ENCODE data around the gene GPR84.
A peak's percentile ranks its signal among the peaks of the same experiment; 100 is the strongest.

The GPR84 gene

GRCh38 chr12:54377797-54378515, 13.7 kb upstream of the GPR84 start:
- H3K27ac ChIP-seq, result no peak overlapping the region
- peaks cover 10% of the 10 kb centered on the region for H3K4me1 ChIP-seq
- H3K4me3 ChIP-seq (ENCODE audit: low read depth, low read length), result peak overlapping the region; percentile 54
- peaks cover 2% of the 10 kb centered on the region for H3K79me2 ChIP-seq
- no peak for TF ChIP-seq CTCF (IDR thresholded peaks at IDR 0.05)
- no peaks in the 10 kb centered on the region for H3K36me3 ChIP-seq (ENCODE audit: control insufficient read depth, insufficient read depth, low read length)
- H3K4me2 ChIP-seq (ENCODE audit: low read length), result peak overlapping the region; percentile 94
- no peak overlapping the region for H2AFZ ChIP-seq
- H3K9ac ChIP-seq, result no peak overlapping the region
- no peaks in the 10 kb centered on the region for H3K9me3 ChIP-seq (ENCODE audit: control insufficient read depth, low read length)
- H3K27me3 ChIP-seq (ENCODE audit: control insufficient read depth, insufficient read depth, low read length), result no peaks in the 10 kb centered on the region

GRCh38 chr12:54377007-54377406, 12.7 kb upstream of the GPR84 start:
- Histone ChIP-seq H2AFZ (no peak overlapping the region), H3K4me1 (peaks cover 14% of the 10 kb centered on the region), H3K36me3 (ENCODE audit: control insufficient read depth, insufficient read depth, low read length) (no peaks in the 10 kb centered on the region), H3K27ac (no peak overlapping the region), H3K4me3 (ENCODE audit: low read depth, low read length) (no peak overlapping the region), H3K79me2 (peaks cover 2% of the 10 kb centered on the region), H3K27me3 (ENCODE audit: control insufficient read depth, insufficient read depth, low read length) (no peaks in the 10 kb centered on the region), H3K9ac (no peak overlapping the region), H3K9me3 (ENCODE audit: control insufficient read depth, low read length) (no peaks in the 10 kb centered on the region), H3K4me2 (ENCODE audit: low read length) (no peak overlapping the region)
- TF ChIP-seq CTCF (IDR thresholded peaks at IDR 0.05), result no peak

- Histone ChIP-seq H3K4me2 (ENCODE audit: low read length) (no peak overlapping the region), H3K9me3 (ENCODE audit: control insufficient read depth, low read length) (no peaks in the 10 kb centered on the region), H3K4me3 (ENCODE audit: low read depth, low read length) (no peak overlapping the region), H2AFZ (no peak overlapping the region), H3K9ac (no peak overlapping the region), H3K4me1 (peaks cover 19% of the 10 kb centered on the region), H3K79me2 (peaks cover 2% of the 10 kb centered on the region), H3K36me3 (ENCODE audit: control insufficient read depth, insufficient read depth, low read length) (no peaks in the 10 kb centered on the region), H3K27me3 (ENCODE audit: control insufficient read depth, insufficient read depth, low read length) (no peaks in the 10 kb centered on the region), H3K27ac (no peak overlapping the region)
- TF ChIP-seq CTCF (IDR thresholded peaks at IDR 0.05), result no peak
These were observed 12.3 kb upstream of the GPR84 start for GRCh38 chr12:54376596-54376995.

- no peaks in the 10 kb centered on the region for H3K36me3 ChIP-seq (ENCODE audit: control insufficient read depth, insufficient read depth, low read length)
- no peak for TF ChIP-seq CTCF (IDR thresholded peaks at IDR 0.05)
- H3K27me3 ChIP-seq (ENCODE audit: control insufficient read depth, insufficient read depth, low read length), result no peaks in the 10 kb centered on the region
- H3K4me1 ChIP-seq, result peaks cover 20% of the 10 kb centered on the region
- peaks cover 2% of the 10 kb centered on the region for H3K79me2 ChIP-seq
- H3K4me3 ChIP-seq (ENCODE audit: low read depth, low read length), result no peak overlapping the region
- H3K9ac ChIP-seq, result no peak overlapping the region
- no peak overlapping the region for H2AFZ ChIP-seq
- H3K27ac ChIP-seq, result no peak overlapping the region
- peak overlapping the region; percentile 16 for H3K4me2 ChIP-seq (ENCODE audit: low read length)
- no peaks in the 10 kb centered on the region for H3K9me3 ChIP-seq (ENCODE audit: control insufficient read depth, low read length)
These were observed 10.9 kb upstream of the GPR84 start for GRCh38 chr12:54375259-54375579.
